ENCODE data around the gene SIT1.

The SIT1 gene

GRCh38 chr9:35690614-35691333 is 40.0 kb upstream of the SIT1 start:
- peak overlapping the region; percentile 76 for H3K4me2 ChIP-seq
- no peak overlapping the region for H3K4me3 ChIP-seq (IDR thresholded peaks at IDR 0.05; ENCODE audit: insufficient read depth, low read depth, low read length)
- no peak for TF ChIP-seq CTCF (conservative IDR thresholded peaks at IDR 0.05; ENCODE audit: low read depth, low read length)
- H4K20me1 ChIP-seq (ENCODE audit: insufficient read depth): no peaks in the 10 kb centered on the region
- no peaks in the 10 kb centered on the region for H3K36me3 ChIP-seq (ENCODE audit: insufficient read depth)
- no peak overlapping the region for H3K27ac ChIP-seq
- H3K4me1 ChIP-seq (ENCODE audit: low read depth, poor library complexity, severe bottlenecking): no peaks in the 10 kb centered on the region
- no peaks in the 10 kb centered on the region for H3K27me3 ChIP-seq (ENCODE audit: insufficient read depth, low read depth)
- peak overlapping the region; percentile 61 for H3K9ac ChIP-seq
- H2AFZ ChIP-seq (ENCODE audit: low read depth): peak overlapping the region; percentile 81
- no peaks in the 10 kb centered on the region for H3K79me2 ChIP-seq (ENCODE audit: insufficient read depth, low read depth)

GRCh38 chr9:35690294-35690613 is 39.5 kb upstream of the SIT1 start:
- Histone ChIP-seq H3K9ac (peak overlapping the region; percentile 61; the same call in 1 of the 2 replicates), H3K27ac (no peak overlapping the region), H3K27me3 (ENCODE audit: insufficient read depth, low read depth) (no peaks in the 10 kb centered on the region), H2AFZ (ENCODE audit: low read depth) (peak overlapping the region; percentile 81; the same call in 1 of the 2 replicates), H4K20me1 (ENCODE audit: insufficient read depth) (no peaks in the 10 kb centered on the region), H3K4me2 (peak overlapping the region; percentile 48), H3K36me3 (ENCODE audit: insufficient read depth) (no peaks in the 10 kb centered on the region), H3K4me1 (ENCODE audit: low read depth, poor library complexity, severe bottlenecking) (no peaks in the 10 kb centered on the region), H3K79me2 (ENCODE audit: insufficient read depth, low read depth) (no peaks in the 10 kb centered on the region), H3K4me3 (IDR thresholded peaks at IDR 0.05; ENCODE audit: insufficient read depth, low read depth, low read length) (no peak overlapping the region)
- no peak for TF ChIP-seq CTCF (conservative IDR thresholded peaks at IDR 0.05; ENCODE audit: low read depth, low read length)

- no peak for TF ChIP-seq CTCF (conservative IDR thresholded peaks at IDR 0.05; ENCODE audit: low read depth, low read length)
- Histone ChIP-seq H3K4me2 (peak within 1 kb of the TSS; percentile 76), H3K36me3 (ENCODE audit: insufficient read depth) (no peaks in the 10 kb centered on the region), H3K9ac (peak within 1 kb of the TSS; percentile 61), H3K4me1 (ENCODE audit: low read depth, poor library complexity, severe bottlenecking) (no peaks in the 10 kb centered on the region), H3K79me2 (ENCODE audit: insufficient read depth, low read depth) (no peaks in the 10 kb centered on the region), H2AFZ (ENCODE audit: low read depth) (peak within 1 kb of the TSS; percentile 81), H3K4me3 (IDR thresholded peaks at IDR 0.05; ENCODE audit: insufficient read depth, low read depth, low read length) (no peak within 1 kb of the TSS), H3K27ac (no peak within 1 kb of the TSS), H3K27me3 (ENCODE audit: insufficient read depth, low read depth) (no peaks in the 10 kb centered on the region), H4K20me1 (ENCODE audit: insufficient read depth) (no peaks in the 10 kb centered on the region)
These were observed 39.0 kb upstream of the SIT1 start, which contains the start of gene TPM2 for GRCh38 chr9:35689542-35690293. TPM2 (minus strand) TSS chr9:35689925; CDS start chr9:35689817, 108 bp downstream.

GRCh38 chr9:35688558-35689541 is 38.1 kb upstream of the SIT1 start:
- Histone ChIP-seq H3K9ac (no peak overlapping the region), H3K27me3 (ENCODE audit: insufficient read depth, low read depth) (no peaks in the 10 kb centered on the region), H3K4me2 (no peak overlapping the region), H3K36me3 (ENCODE audit: insufficient read depth) (no peaks in the 10 kb centered on the region), H2AFZ (ENCODE audit: low read depth) (no peak overlapping the region), H3K4me1 (ENCODE audit: low read depth, poor library complexity, severe bottlenecking) (no peaks in the 10 kb centered on the region), H3K4me3 (IDR thresholded peaks at IDR 0.05; ENCODE audit: insufficient read depth, low read depth, low read length) (no peak overlapping the region), H3K27ac (no peak overlapping the region), H4K20me1 (ENCODE audit: insufficient read depth) (no peaks in the 10 kb centered on the region), H3K79me2 (ENCODE audit: insufficient read depth, low read depth) (no peaks in the 10 kb centered on the region)
- TF ChIP-seq CTCF (conservative IDR thresholded peaks at IDR 0.05; ENCODE audit: low read depth, low read length): no peak

Measured in KMS-11 (cell line).